Tibial artery (tissue), 4 donors: ENCODE results near the gene SLC16A10.

Source experiments
- DNase-seq, 2 donors: peaks; one replicate each; pipeline ENCODE4 v3.0.0-alpha.2; 2019
- H3K27ac ChIP-seq, 2 donors: fragments of 200-600 bp; sonication (generic) in 1 of 2; 1 replicate in 1 of 2; 2 replicates in 1 of 2; pipeline ENCODE4 v1.5.1; 2018 to 2019; ENCODE audit warnings: mild to moderate bottlenecking in 1 of 2
- H3K27me3 ChIP-seq, 2 donors: fragments of 200-600 bp; sonication (generic) in 1 of 2; one replicate each; pipeline versions ENCODE4 v1.5.1 to v1.6.0; 2016 to 2019
- H3K36me3 ChIP-seq, 3 donors: fragments of 200-600 bp; sonication (generic) in 2 of 3; one replicate each; pipeline ENCODE4 v1.5.1; 2016 to 2019; ENCODE audit warnings: mild to moderate bottlenecking in 2 of 3
- H3K4me1 ChIP-seq, 4 donors: fragments of 200-600 bp; sonication (generic) in 2 of 4; 1 replicate in 3 of 4; 2 replicates in 1 of 4; pipeline ENCODE4 v1.5.1; 2016 to 2019
- H3K4me3 ChIP-seq, 2 donors: fragments of 200-600 bp; sonication (generic) in 1 of 2; 1 replicate in 1 of 2; 2 replicates in 1 of 2; pipeline ENCODE4 v1.5.1; 2018 to 2019; ENCODE audit warnings: mild to moderate bottlenecking in 2 of 2
- H3K9me3 ChIP-seq, 3 donors: fragments of 200-600 bp; sonication (generic) in 1 of 3; one replicate each; pipeline ENCODE4 v1.5.1; 2016 to 2019
- CTCF ChIP-seq, 2 experiments: fragments of 200-600 bp in 1 of 2; fragments of 450-650 bp in 1 of 2; IDR thresholded peaks; one replicate each; pipeline ENCODE4 v1.5.1; 2017 to 2019; ENCODE audit warnings: antibody characterized with exemption in 2 of 2, mild to moderate bottlenecking in 1 of 2, moderate library complexity in 1 of 2
- intact Hi-C: fragments of 100-400 bp; cut with DNase I; formaldehyde crosslinking; loops from one replicate; pipeline ENCODE4 v1.15.0; 2023; ENCODE audit warnings: low total_unique reads

The SLC16A10 gene

GRCh38 chr6:111276736-111277135 is 189.4 kb downstream of the SLC16A10 start:
- DNase-seq: no peak
- no peak overlapping the region for H3K27ac ChIP-seq
- H3K4me1 ChIP-seq: no peaks in the 10 kb centered on the region
- H3K4me3 ChIP-seq: no peak overlapping the region
- peaks cover 0 to 41% (median 14%) of the 10 kb centered on the region in 3 donors for H3K9me3 ChIP-seq
- intact Hi-C loops: no loop called here
- H3K27me3 ChIP-seq: no peaks in the 10 kb centered on the region
- TF ChIP-seq CTCF (IDR thresholded peaks at IDR 0.05): no peak
- H3K36me3 ChIP-seq: peaks cover 60 to 87% (median 68%) of the 10 kb centered on the region in 3 donors

- no peak overlapping the region for H3K27ac ChIP-seq
- peaks cover 60 to 80% (median 68%) of the 10 kb centered on the region in 3 donors for H3K36me3 ChIP-seq
- H3K4me1 ChIP-seq: no peaks in the 10 kb centered on the region
- no peak overlapping the region for H3K4me3 ChIP-seq
- H3K9me3 ChIP-seq: peaks cover 0 to 37% (median 14%) of the 10 kb centered on the region in 3 donors
- no peak for DNase-seq
- H3K27me3 ChIP-seq: no peaks in the 10 kb centered on the region
- TF ChIP-seq CTCF (IDR thresholded peaks at IDR 0.05): no peak
- intact Hi-C loops: no loop called here
Measured at GRCh38 chr6:111277819-111278218, 190.5 kb downstream of the SLC16A10 start.

- intact Hi-C loops: no loop called here
- Histone ChIP-seq H3K36me3 (peaks cover 53 to 80% (median 59%) of the 10 kb centered on the region in 3 donors), H3K27me3 (no peaks in the 10 kb centered on the region), H3K4me3 (no peak overlapping the region), H3K27ac (no peak overlapping the region), H3K4me1 (no peaks in the 10 kb centered on the region), H3K9me3 (peaks cover 0 to 28% (median 10%) of the 10 kb centered on the region in 3 donors)
- TF ChIP-seq CTCF (IDR thresholded peaks at IDR 0.05): no peak
- no peak for DNase-seq
Measured at GRCh38 chr6:111278731-111279130, 191.4 kb downstream of the SLC16A10 start.

GRCh38 chr6:111280445-111280955 is 193.2 kb downstream of the SLC16A10 start:
- DNase-seq: no peak
- no peak for TF ChIP-seq CTCF (IDR thresholded peaks at IDR 0.05)
- Histone ChIP-seq H3K4me3 (no peak overlapping the region), H3K36me3 (peaks cover 41 to 67% (median 41%) of the 10 kb centered on the region in 3 donors), H3K27me3 (no peaks in the 10 kb centered on the region), H3K4me1 (no peaks in the 10 kb centered on the region), H3K9me3 (peaks cover 0 to 10% (median 0%) of the 10 kb centered on the region in 3 donors), H3K27ac (no peak overlapping the region)
- intact Hi-C loops: no loop called here
